ENCODE results near the gene NINJ2. TPM values are rescaled to one million over a fixed set of nuclear protein-coding genes. Genes with fewer than 3 reads are reported as not detected.
A peak's percentile ranks its signal among the peaks of the same experiment; 100 is the strongest.

Gene NINJ2
- total and polyA plus RNA-seq, 10 of the 15 experiments (the other 5 are each of a cell fraction or from before 2014, with no cell fraction given), result 8.9 to 51.6 (median 21.3) TPM

DNA sequence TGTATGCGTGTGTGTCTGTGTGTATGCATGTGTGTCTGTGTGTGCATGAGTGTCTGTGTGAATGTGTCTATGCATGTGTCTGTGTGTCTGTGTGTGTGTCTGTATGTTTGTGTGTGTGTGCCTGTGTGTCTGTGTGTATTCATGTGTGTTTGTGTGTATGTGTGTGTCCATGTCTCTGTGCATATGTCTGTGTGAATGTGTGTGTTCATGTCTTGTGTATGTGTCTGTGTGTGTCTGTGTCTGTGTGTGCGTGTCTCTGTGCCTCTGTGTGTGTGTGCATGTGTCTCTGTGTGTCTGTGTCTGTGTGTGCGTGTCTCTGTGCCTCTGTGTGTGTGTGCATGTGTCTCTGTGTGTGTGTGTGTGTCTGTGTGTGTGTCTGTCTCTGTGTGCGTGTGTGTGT lies 82.4 kb downstream of the NINJ2 start:
- no peak overlapping the region for H3K9ac ChIP-seq (ENCODE audit: control insufficient read depth, insufficient read depth, low read length)
- H3K27ac ChIP-seq (ENCODE audit: control insufficient read depth, insufficient read depth), result no peak overlapping the region
- no peaks in the 10 kb centered on the region for H3K27me3 ChIP-seq (replicated peaks in 1 of 2; ENCODE audit: control insufficient read depth in 2 of 2, insufficient read depth in 2 of 2, low read length in 1 of 2)
- no TSS peak for BruUV-seq (replicated peaks)
- H4K20me1 ChIP-seq (ENCODE audit: control insufficient read depth, insufficient read depth), result no peaks in the 10 kb centered on the region
- ChIA-PET RAD21 (ENCODE audit: unreplicated experiment) (interaction anchor here (0.7 kb wide), 1 partner anchor 34 kb away, joined by 3 read pairs; no protein-coding TSS in a partner anchor), POLR2A (no interaction called here), CTCF (interaction anchor here (2.2 kb wide), 1 partner anchor 11 kb away, joined by 5 read pairs; no protein-coding TSS in a partner anchor), SMC1A (ENCODE audit: uncharacterized antibody, unreplicated experiment) (interaction anchor here (1.1 kb wide), 1 partner anchor 234 kb away, joined by 4 read pairs; no protein-coding TSS in a partner anchor)
- no peak overlapping the region for H3K4me3 ChIP-seq
- FAIRE-seq, result peak; percentile 27
- DNase-seq (ENCODE audit: low read depth, low spot score), result no peak
- H2AFZ ChIP-seq (ENCODE audit: control insufficient read depth, low read depth, low read length), result no peak overlapping the region
- no peaks in the 10 kb centered on the region for H3K79me2 ChIP-seq (ENCODE audit: control insufficient read depth, insufficient read depth, low read length)
- H3K4me2 ChIP-seq (ENCODE audit: control insufficient read depth, insufficient read depth), result no peak overlapping the region
- peaks cover 13% of the 10 kb centered on the region for H3K4me1 ChIP-seq (ENCODE audit: control insufficient read depth, insufficient read depth, low read length)
- TF ChIP-seq NR2C2 (IDR thresholded peaks at IDR 0.05; ENCODE audit: borderline replicate concordance, control insufficient read depth, insufficient read length, low read depth), result peak; percentile 5
- TF ChIP-seq EED (IDR thresholded peaks at IDR 0.05; ENCODE audit: low read depth), result no peak
- TF ChIP-seq PML (IDR thresholded peaks at IDR 0.05; ENCODE audit: low read length), result no peak
- no peak for TF ChIP-seq IRF5 (IDR thresholded peaks at IDR 0.05; ENCODE audit: borderline replicate concordance)
- TF ChIP-seq, protein P1, sequence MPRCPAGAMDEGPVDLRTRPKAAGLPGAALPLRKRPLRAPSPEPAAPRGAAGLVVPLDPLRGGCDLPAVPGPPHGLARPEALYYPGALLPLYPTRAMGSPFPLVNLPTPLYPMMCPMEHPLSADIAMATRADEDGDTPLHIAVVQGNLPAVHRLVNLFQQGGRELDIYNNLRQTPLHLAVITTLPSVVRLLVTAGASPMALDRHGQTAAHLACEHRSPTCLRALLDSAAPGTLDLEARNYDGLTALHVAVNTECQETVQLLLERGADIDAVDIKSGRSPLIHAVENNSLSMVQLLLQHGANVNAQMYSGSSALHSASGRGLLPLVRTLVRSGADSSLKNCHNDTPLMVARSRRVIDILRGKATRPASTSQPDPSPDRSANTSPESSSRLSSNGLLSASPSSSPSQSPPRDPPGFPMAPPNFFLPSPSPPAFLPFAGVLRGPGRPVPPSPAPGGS (IDR thresholded peaks at IDR 0.05; ENCODE audit: borderline replicate concordance, insufficient read depth, low read depth, low read length, poor library complexity, severe bottlenecking), result peak; percentile 15
- TF ChIP-seq TARDBP (IDR thresholded peaks at IDR 0.05; ENCODE audit: borderline replicate concordance), result no peak
- no peak for TF ChIP-seq ZSCAN29 (IDR thresholded peaks at IDR 0.05)
- no peak for TF ChIP-seq NBN (IDR thresholded peaks at IDR 0.05)
- no peak for TF ChIP-seq EP300 (IDR thresholded peaks at IDR 0.05; ENCODE audit: borderline replicate concordance in 1 of 2, control insufficient read depth in 1 of 2, low read depth in 2 of 2, low read length in 2 of 2)
- no peak for TF ChIP-seq HDAC6 (IDR thresholded peaks at IDR 0.05; ENCODE audit: unreplicated experiment)
- TF ChIP-seq HDGF (IDR thresholded peaks at IDR 0.05), result peak; percentile 60; the same call in 1 of the 2 replicates
- H3K9me3 ChIP-seq (replicated peaks; ENCODE audit: control insufficient read depth, insufficient read depth, low read length), result no peaks in the 10 kb centered on the region
- H3K36me3 ChIP-seq (ENCODE audit: control insufficient read depth in 2 of 2, insufficient read depth in 2 of 2, low read length in 1 of 2), result no peaks in the 10 kb centered on the region
- no peak for ATAC-seq
- intact Hi-C loops (cut with micrococcal nuclease; ENCODE audit: unreplicated experiment) (no loop called here), in situ Hi-C loops (cut with MboI) (no loop called here)
- WGBS (ENCODE audit: insufficient coverage, insufficient replicate concordance, low lambda C conversion rate, missing lambda C conversion rate), result 96% methylated on average over 4 of the region's 4 CpGs

Data from GM12878 (cell line).